Measurements from ENCODE around the gene NSD1.

GRCh38 chr5:177343777-177344176 is 210.2 kb downstream of the NSD1 start:
- no peak for TF ChIP-seq POLR2AphosphoS5 (IDR thresholded peaks at IDR 0.05)
- no peak for TF ChIP-seq CTCF (IDR thresholded peaks at IDR 0.05)
- no peak for TF ChIP-seq POLR2A (IDR thresholded peaks at IDR 0.05)
